ENCODE measurements around the gene DNAJC9. TPM values are rescaled to one million over a fixed set of nuclear protein-coding genes. Genes with fewer than 3 reads are reported as not detected.
A peak's percentile ranks its signal among the peaks of the same experiment; 100 is the strongest.

The DNAJC9 gene
- total RNA-seq, 2 experiments from 2014 or later = 63.0 to 83.3 TPM

DNA sequence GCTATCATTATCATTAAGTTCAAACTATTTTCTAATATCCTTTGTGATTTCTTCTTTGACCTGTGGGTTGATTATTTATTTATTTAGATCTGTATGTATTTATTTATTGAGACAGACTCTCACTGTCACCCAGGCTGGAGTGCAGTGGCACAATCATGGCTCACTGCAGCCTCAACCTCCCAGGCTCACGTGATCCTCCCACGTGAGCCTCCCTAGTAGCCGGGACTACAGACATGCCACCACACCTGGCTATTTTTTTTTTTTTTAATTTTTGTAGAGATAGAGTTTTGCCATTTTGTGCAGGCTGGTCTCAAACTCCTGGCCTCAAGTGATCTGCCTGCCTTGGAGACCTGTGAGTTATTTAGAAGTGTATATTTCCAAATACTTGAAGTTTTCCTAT is 34.0 kb upstream of the DNAJC9 start:
- POLR2A ChIA-PET = interaction anchor here (0.5 to 0.6 kb wide), 2 partner anchors 213 to 283 kb away, joined by 3 to 4 read pairs; no protein-coding TSS in a partner anchor
- no TSS peak for BruUV-seq (replicated peaks)

DNA sequence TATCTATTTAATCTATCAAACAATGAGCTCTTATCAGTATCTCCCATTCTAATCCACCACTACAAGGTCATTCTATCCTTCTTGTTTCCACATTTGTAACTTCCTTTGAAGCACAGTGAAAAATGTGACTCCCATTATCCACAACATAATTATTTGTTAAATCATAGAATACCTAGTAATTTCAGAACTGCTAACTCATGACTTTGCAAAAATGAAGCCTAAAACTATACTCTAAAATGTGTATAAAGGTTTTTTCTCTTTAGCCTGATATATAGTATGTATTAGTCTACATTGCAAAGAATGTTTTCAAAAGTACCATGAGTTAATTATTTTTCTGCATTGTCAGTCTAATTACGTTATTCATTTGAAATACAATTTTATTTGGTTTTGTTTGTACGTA is 17.4 kb upstream of the DNAJC9 start:
- no peaks in the 10 kb centered on the region for H3K36me3 ChIP-seq (ENCODE audit: insufficient read depth, low read length)
- TF ChIP-seq, protein P1, sequence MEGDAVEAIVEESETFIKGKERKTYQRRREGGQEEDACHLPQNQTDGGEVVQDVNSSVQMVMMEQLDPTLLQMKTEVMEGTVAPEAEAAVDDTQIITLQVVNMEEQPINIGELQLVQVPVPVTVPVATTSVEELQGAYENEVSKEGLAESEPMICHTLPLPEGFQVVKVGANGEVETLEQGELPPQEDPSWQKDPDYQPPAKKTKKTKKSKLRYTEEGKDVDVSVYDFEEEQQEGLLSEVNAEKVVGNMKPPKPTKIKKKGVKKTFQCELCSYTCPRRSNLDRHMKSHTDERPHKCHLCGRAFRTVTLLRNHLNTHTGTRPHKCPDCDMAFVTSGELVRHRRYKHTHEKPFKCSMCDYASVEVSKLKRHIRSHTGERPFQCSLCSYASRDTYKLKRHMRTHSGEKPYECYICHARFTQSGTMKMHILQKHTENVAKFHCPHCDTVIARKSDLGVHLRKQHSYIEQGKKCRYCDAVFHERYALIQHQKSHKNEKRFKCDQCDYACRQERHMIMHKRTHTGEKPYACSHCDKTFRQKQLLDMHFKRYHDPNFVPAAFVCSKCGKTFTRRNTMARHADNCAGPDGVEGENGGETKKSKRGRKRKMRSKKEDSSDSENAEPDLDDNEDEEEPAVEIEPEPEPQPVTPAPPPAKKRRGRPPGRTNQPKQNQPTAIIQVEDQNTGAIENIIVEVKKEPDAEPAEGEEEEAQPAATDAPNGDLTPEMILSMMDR (conservative IDR thresholded peaks at IDR 0.05; ENCODE audit: low read length) = no peak
- ChIA-PET CTCF (ENCODE audit: unreplicated experiment) (no interaction called here), POLR2A (interaction anchor here (0.5 to 0.9 kb wide), 3 partner anchors 14 to 473 kb away, joined by 3 to 5 read pairs (median 4); no protein-coding TSS in a partner anchor)
- no peaks in the 10 kb centered on the region for H3K4me1 ChIP-seq (ENCODE audit: insufficient read depth, low read length, poor library complexity, severe bottlenecking)
- no TSS peak for BruUV-seq (replicated peaks)
- no peak overlapping the region for H3K4me3 ChIP-seq (ENCODE audit: low read depth, low read length, poor library complexity, severe bottlenecking)
- H3K27ac ChIP-seq (ENCODE audit: low read depth, low read length, poor library complexity, severe bottlenecking) = no peak overlapping the region
- no peaks in the 10 kb centered on the region for H3K79me2 ChIP-seq (ENCODE audit: insufficient read depth, low read depth, low read length)
- H3K4me2 ChIP-seq (ENCODE audit: low read length) = no peak overlapping the region
- H2AFZ ChIP-seq (ENCODE audit: low read length) = no peak overlapping the region
- no peaks in the 10 kb centered on the region for H4K20me1 ChIP-seq (ENCODE audit: insufficient read depth, low read length)
- H3K9me2 ChIP-seq (ENCODE audit: insufficient read depth, low read length) = no peaks in the 10 kb centered on the region
- intact Hi-C loops (cut with micrococcal nuclease; ENCODE audit: unreplicated experiment) = loop anchor here (1.0 to 10.0 kb wide), 2 partner anchors 260 to 380 kb away; no protein-coding TSS in a partner anchor
- DNase-seq (ENCODE audit: low spot score) = no peak
- H3K9me3 ChIP-seq (ENCODE audit: low read length) = peaks cover 13% of the 10 kb centered on the region; the same call in 1 of the 2 replicates

More for the DNA sequence above, 34.0 kb upstream of the DNAJC9 start:
- H3K9me2 ChIP-seq (ENCODE audit: insufficient read depth, low read length) = no peaks in the 10 kb centered on the region
- no peaks in the 10 kb centered on the region for H3K4me1 ChIP-seq (ENCODE audit: insufficient read depth, low read length, poor library complexity, severe bottlenecking)
- H3K27ac ChIP-seq (ENCODE audit: low read depth, low read length, poor library complexity, severe bottlenecking) = no peak overlapping the region
- H3K79me2 ChIP-seq (ENCODE audit: insufficient read depth, low read depth, low read length) = no peaks in the 10 kb centered on the region
- no peak for DNase-seq (ENCODE audit: low spot score)
- H3K4me3 ChIP-seq (ENCODE audit: low read depth, low read length, poor library complexity, severe bottlenecking) = no peak overlapping the region
- H3K36me3 ChIP-seq (ENCODE audit: insufficient read depth, low read length) = no peaks in the 10 kb centered on the region
- intact Hi-C loops (cut with micrococcal nuclease; ENCODE audit: unreplicated experiment) = no loop called here
- CTCF ChIA-PET (ENCODE audit: unreplicated experiment) = no interaction called here
- no peak overlapping the region for H2AFZ ChIP-seq (ENCODE audit: low read length)
- no peak for TF ChIP-seq EZH2phosphoT487 (IDR thresholded peaks at IDR 0.05; ENCODE audit: borderline replicate concordance, low read depth, low read length)
- TF ChIP-seq, protein P1 (conservative IDR thresholded peaks at IDR 0.05; ENCODE audit: low read length) = no peak
- no peak overlapping the region for H3K4me2 ChIP-seq (ENCODE audit: low read length)
- H3K9me3 ChIP-seq (ENCODE audit: low read length) = no peaks in the 10 kb centered on the region
- no peaks in the 10 kb centered on the region for H4K20me1 ChIP-seq (ENCODE audit: insufficient read depth, low read length)

DNA sequence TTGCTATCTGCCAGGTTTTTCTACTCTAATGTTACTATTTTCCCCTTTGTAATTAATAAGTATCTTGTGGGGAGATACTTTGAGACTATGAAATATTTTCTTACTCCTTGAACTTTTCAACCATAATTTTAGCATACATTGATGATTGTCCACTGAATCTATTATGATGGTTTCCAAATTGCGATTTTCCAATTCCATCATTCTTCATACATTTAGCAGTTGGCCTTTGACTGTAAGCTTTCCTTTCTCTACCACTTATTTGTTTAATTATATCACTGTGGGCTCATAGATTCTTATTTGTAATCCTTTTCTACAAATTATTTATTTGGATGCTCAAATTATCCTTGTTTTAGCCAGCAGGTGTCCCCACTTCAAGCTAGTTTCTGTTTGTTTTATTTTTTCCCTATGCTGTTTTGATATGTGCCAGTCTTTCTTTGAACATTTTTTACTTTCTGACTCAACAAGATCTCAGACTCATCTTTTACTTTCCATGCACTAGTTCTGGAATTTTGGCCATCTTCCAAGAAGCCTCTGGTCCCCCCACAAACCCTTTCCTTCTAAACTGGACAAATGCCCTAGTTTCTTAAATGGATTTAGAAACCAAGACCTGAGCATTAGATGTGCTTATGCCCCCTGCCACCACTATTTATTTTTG is 16.8 kb upstream of the DNAJC9 start:
- Histone ChIP-seq H3K4me3 (ENCODE audit: low read depth, low read length, poor library complexity, severe bottlenecking) (no peak overlapping the region), H3K4me2 (ENCODE audit: low read length) (no peak overlapping the region), H3K9me3 (ENCODE audit: low read length) (peaks cover 17% of the 10 kb centered on the region; the same call in 1 of the 2 replicates), H3K36me3 (ENCODE audit: insufficient read depth, low read length) (no peaks in the 10 kb centered on the region), H4K20me1 (ENCODE audit: insufficient read depth, low read length) (no peaks in the 10 kb centered on the region), H2AFZ (ENCODE audit: low read length) (no peak overlapping the region), H3K27ac (ENCODE audit: low read depth, low read length, poor library complexity, severe bottlenecking) (no peak overlapping the region), H3K79me2 (ENCODE audit: insufficient read depth, low read depth, low read length) (no peaks in the 10 kb centered on the region), H3K9me2 (ENCODE audit: insufficient read depth, low read length) (no peaks in the 10 kb centered on the region), H3K4me1 (ENCODE audit: insufficient read depth, low read length, poor library complexity, severe bottlenecking) (no peaks in the 10 kb centered on the region)
- no TSS peak for BruUV-seq (replicated peaks)
- peak; percentile 37 for DNase-seq (ENCODE audit: low spot score)
- intact Hi-C loops (cut with micrococcal nuclease; ENCODE audit: unreplicated experiment) = loop anchor here (1.0 to 10.0 kb wide), 2 partner anchors 261 to 380 kb away; no protein-coding TSS in a partner anchor
- POLR2A ChIA-PET = interaction anchor here (0.5 to 0.9 kb wide), 3 partner anchors 13 to 473 kb away, joined by 3 to 5 read pairs (median 4); no protein-coding TSS in a partner anchor
- CTCF ChIA-PET (ENCODE audit: unreplicated experiment) = no interaction called here
- TF ChIP-seq, protein P1 (conservative IDR thresholded peaks at IDR 0.05; ENCODE audit: low read length) = peak; percentile 90
- TF ChIP-seq EZH2phosphoT487 (IDR thresholded peaks at IDR 0.05; ENCODE audit: borderline replicate concordance, low read depth, low read length) = no peak

All from OCI-LY7 (cell line).